Neural cell (in vitro differentiated cells): Measurements from ENCODE around the gene TLL1. TPM values are rescaled to one million over a fixed set of nuclear protein-coding genes. Genes with fewer than 3 reads are reported as not detected.

Source experiments
- H2AFZ ChIP-seq: fragments of 200-600, 300-800 bp; sonication (generic), shearing (Covaris generic); 2 replicates; pipeline ENCODE4 v1.6.0; 2014; ENCODE audit warnings: low read depth, mild to moderate bottlenecking, antibody characterized with exemption, low read length, moderate library complexity
- H3F3A ChIP-seq: fragments of 200-600 bp; shearing (Covaris generic); 2 replicates; pipeline ENCODE4 v1.6.1; 2016; ENCODE audit warnings: mild to moderate bottlenecking, moderate library complexity, mixed read lengths, antibody characterized with exemption, low read length; ENCODE audit not compliant: insufficient read depth, poor library complexity, severe bottlenecking
- H3K27ac ChIP-seq: fragments of 200-600, 300-800 bp; sonication (generic), shearing (Covaris generic); 2 replicates; pipeline ENCODE4 v1.5.1; 2014; ENCODE audit warnings: mild to moderate bottlenecking, low read length, moderate library complexity
- H3K27me3 ChIP-seq: fragments of 300-800, 200-600 bp; sonication (generic), shearing (Covaris generic); 2 replicates; pipeline ENCODE4 v1.6.0; 2014; ENCODE audit warnings: mild to moderate bottlenecking, low read depth, low read length, moderate library complexity; ENCODE audit not compliant: insufficient read depth
- H3K36me3 ChIP-seq: fragments of 300-800, 200-600 bp; sonication (generic), shearing (Covaris generic); 2 replicates; pipeline ENCODE4 v1.5.1; 2014; ENCODE audit warnings: mild to moderate bottlenecking, antibody characterized with exemption, low read length, moderate library complexity; ENCODE audit not compliant: insufficient read depth
- H3K4me2 ChIP-seq: fragments of 300-800, 200-600 bp; sonication (generic), shearing (Covaris generic); 2 replicates; pipeline ENCODE4 v1.6.0; 2014; ENCODE audit warnings: mild to moderate bottlenecking, low read length
- H3K4me3 ChIP-seq: fragments of 300-800, 200-600 bp; sonication (generic), shearing (Covaris generic); 2 replicates; pipeline ENCODE4 v1.5.1; 2014; ENCODE audit warnings: mild to moderate bottlenecking, low read length, moderate library complexity
- H3K79me2 ChIP-seq: fragments of 200-600 bp; shearing (Covaris generic); replicated peaks from 2 replicates; pipeline ENCODE4 v1.6.0; 2014; ENCODE audit warnings: mild to moderate bottlenecking, low read length, moderate library complexity; ENCODE audit not compliant: insufficient read depth
- H3K9ac ChIP-seq: fragments of 300-800, 200-600 bp; sonication (generic), shearing (Covaris generic); 2 replicates; pipeline ENCODE4 v1.6.1; 2016; ENCODE audit warnings: mild to moderate bottlenecking, low read length, mixed read lengths
- H3K9me2 ChIP-seq: fragments of 200-600 bp; shearing (Covaris generic); 2 replicates; pipeline ENCODE4 v1.6.1; 2016; ENCODE audit warnings: mild to moderate bottlenecking, low read length, mixed read lengths; ENCODE audit not compliant: insufficient read depth
- H3K9me3 ChIP-seq: fragments of 200-600, 300-800 bp; sonication (generic), shearing (Covaris generic); 2 replicates; pipeline ENCODE4 v1.6.1; 2016; ENCODE audit warnings: mild to moderate bottlenecking, mixed run types, low read length, moderate library complexity, mixed read lengths
- H4K20me1 ChIP-seq: fragments of 200-600 bp; shearing (Covaris generic); 2 replicates; pipeline ENCODE4 v1.6.1; 2016; ENCODE audit warnings: mild to moderate bottlenecking, mixed run types; ENCODE audit not compliant: insufficient read depth
- CTCF ChIP-seq: fragments of 450-650 bp; IDR thresholded peaks from 2 replicates; pipeline ENCODE4 v1.5.1; 2014; ENCODE audit warnings: antibody characterized with exemption, mild to moderate bottlenecking, moderate library complexity; ENCODE audit not compliant: poor library complexity, severe bottlenecking
- EP300 ChIP-seq: fragments of 450-650 bp; conservative IDR thresholded peaks from 2 replicates; pipeline ENCODE4 v1.6.1; 2014; ENCODE audit warnings: antibody characterized with exemption, mild to moderate bottlenecking, moderate library complexity; ENCODE audit not compliant: poor library complexity, severe bottlenecking
- EZH2 ChIP-seq: fragments of 200-600, 300-800 bp; shearing (Covaris generic), sonication (generic); IDR thresholded peaks from 2 replicates; pipeline ENCODE4 v1.6.1; 2014; ENCODE audit warnings: antibody characterized with exemption, low read length, borderline replicate concordance, mild to moderate bottlenecking; ENCODE audit not compliant: insufficient read depth, poor library complexity, severe bottlenecking
- MXI1 ChIP-seq: fragments of 450-650 bp; conservative IDR thresholded peaks from 2 replicates; pipeline ENCODE4 v1.6.1; 2014; ENCODE audit warnings: antibody characterized with exemption, mild to moderate bottlenecking; ENCODE audit not compliant: poor library complexity, severe bottlenecking
- POLR2AphosphoS5 ChIP-seq: IDR thresholded peaks from 2 replicates; pipeline ENCODE4 v1.6.1; 2012
- RAD21 ChIP-seq: fragments of 450-650 bp; conservative IDR thresholded peaks from 2 replicates; pipeline ENCODE4 v1.6.1; 2014; ENCODE audit warnings: antibody characterized with exemption, mild to moderate bottlenecking, moderate library complexity
- REST ChIP-seq: IDR thresholded peaks from 2 replicates; pipeline ENCODE4 v1.6.1; 2012; ENCODE audit warnings: borderline replicate concordance
- SMC3 ChIP-seq: fragments of 450-650 bp; conservative IDR thresholded peaks from 2 replicates; pipeline ENCODE4 v1.6.1; 2014; ENCODE audit warnings: antibody characterized with exemption, mild to moderate bottlenecking, moderate library complexity; ENCODE audit not compliant: poor library complexity
- TAF1 ChIP-seq: IDR thresholded peaks from 2 replicates; pipeline ENCODE4 v1.6.1; 2012; ENCODE audit warnings: low read depth
- polyA plus RNA-seq: library from polyadenylated mRNA; depleted of rRNA; stranded (reverse); fragments of >200 nt; gene quantifications from 2 replicates; pipeline ENCODE4 v1.2.3, GENCODE V29; 2014

Gene TLL1
- polyA plus RNA-seq, 1 donor from 2014 or later: not detected

- H3K4me3 ChIP-seq: no peak overlapping the region
Measured at GRCh38 chr4:165855191-165855590, 17.8 kb upstream of the TLL1 start.

GRCh38 chr4:165861363-165861762, 11.7 kb upstream of the TLL1 start:
- H3K27me3 ChIP-seq: no peaks in the 10 kb centered on the region
- H3K9me2 ChIP-seq: no peaks in the 10 kb centered on the region
- H3K9me3 ChIP-seq: no peaks in the 10 kb centered on the region
- no peak for TF ChIP-seq REST
- TF ChIP-seq EP300: no peak
- TF ChIP-seq TAF1: no peak
- no peak for TF ChIP-seq EZH2
- TF ChIP-seq CTCF: no peak
- no peak for TF ChIP-seq POLR2AphosphoS5
- no peak for TF ChIP-seq SMC3
- no peak for TF ChIP-seq MXI1
- TF ChIP-seq RAD21: no peak
- no peak overlapping the region for H3K4me2 ChIP-seq
- no peak overlapping the region for H3K4me3 ChIP-seq
- H3K36me3 ChIP-seq: no peaks in the 10 kb centered on the region
- H2AFZ ChIP-seq: no peak overlapping the region
- no peak overlapping the region for H3K27ac ChIP-seq
- no peaks in the 10 kb centered on the region for H3K79me2 ChIP-seq
- no peak overlapping the region for H3K9ac ChIP-seq
- no peaks in the 10 kb centered on the region for H3F3A ChIP-seq
- H4K20me1 ChIP-seq: no peaks in the 10 kb centered on the region

More at GRCh38 chr4:165855191-165855590, 17.8 kb upstream of the TLL1 start:
- Histone ChIP-seq H3K9ac (no peak overlapping the region), H3K79me2 (no peaks in the 10 kb centered on the region), H3K27ac (no peak overlapping the region), H3K36me3 (no peaks in the 10 kb centered on the region), H3F3A (no peaks in the 10 kb centered on the region), H3K4me2 (no peak overlapping the region), H4K20me1 (no peaks in the 10 kb centered on the region), H2AFZ (no peak overlapping the region), H3K9me2 (no peaks in the 10 kb centered on the region), H3K9me3 (no peaks in the 10 kb centered on the region), H3K27me3 (no peaks in the 10 kb centered on the region)
- TF ChIP-seq CTCF: peak; percentile 37
- TF ChIP-seq EZH2: no peak
- peak; percentile 30 for TF ChIP-seq RAD21
